GM21423 (cell line): ENCODE measurements around the gene GRXCR1.

Experiments
- ATAC-seq: cut with Tn5 transposase; IDR thresholded peaks from one replicate; pipeline ENCODE4 v1.9.1; 2021; ENCODE audit warnings: mild to moderate bottlenecking, moderate library complexity; ENCODE audit not compliant: unreplicated experiment

The GRXCR1 gene

GRCh38 chr4:42927946-42928345 lies 35.4 kb downstream of the GRXCR1 start:
- no peak for ATAC-seq

GRCh38 chr4:42928582-42928981 lies 36.1 kb downstream of the GRXCR1 start:
- no peak for ATAC-seq

- ATAC-seq: no peak
Observed at GRCh38 chr4:42942216-42942615, 49.7 kb downstream of the GRXCR1 start.

- ATAC-seq: no peak
Observed at GRCh38 chr4:42945874-42946273, 53.4 kb downstream of the GRXCR1 start.

- no peak for ATAC-seq
Observed at GRCh38 chr4:42953321-42953720, 60.8 kb downstream of the GRXCR1 start.

GRCh38 chr4:42954963-42955669 lies 62.6 kb downstream of the GRXCR1 start:
- no peak for ATAC-seq

- ATAC-seq: no peak
Observed at GRCh38 chr4:42955746-42956505, 63.4 kb downstream of the GRXCR1 start.

GRCh38 chr4:42965326-42965725 lies 72.8 kb downstream of the GRXCR1 start:
- no peak for ATAC-seq

GRCh38 chr4:42985976-42986375 lies 93.5 kb downstream of the GRXCR1 start:
- ATAC-seq: no peak

GRCh38 chr4:42995343-42995944 lies 102.9 kb downstream of the GRXCR1 start:
- peak; percentile 89 for ATAC-seq

- ATAC-seq: no peak
Observed at GRCh38 chr4:43008793-43009192, 116.3 kb downstream of the GRXCR1 start.

GRCh38 chr4:43014256-43014655 lies 121.7 kb downstream of the GRXCR1 start:
- no peak for ATAC-seq

- no peak for ATAC-seq
Observed at GRCh38 chr4:43041632-43042031, 149.1 kb downstream of the GRXCR1 start.

- no peak for ATAC-seq
Observed at GRCh38 chr4:43047058-43047457, 154.5 kb downstream of the GRXCR1 start.

- no peak for ATAC-seq
Observed at GRCh38 chr4:43048570-43048969, 156.1 kb downstream of the GRXCR1 start.

- ATAC-seq: no peak
Observed at GRCh38 chr4:43049326-43049725, 156.8 kb downstream of the GRXCR1 start.

GRCh38 chr4:43066415-43066814 lies 173.9 kb downstream of the GRXCR1 start:
- ATAC-seq: no peak

GRCh38 chr4:43071069-43071468 lies 178.6 kb downstream of the GRXCR1 start:
- ATAC-seq: no peak
